K562 (cell line): Measurements from ENCODE around the gene PCSK6.

ENCODE experiments used
- CHD2 ChIP-seq: IDR thresholded peaks from 2 replicates; pipeline ENCODE4 v1.6.1; 2011; ENCODE audit warnings: low read depth, low read length
- CTCF ChIP-seq, 3 experiments: IDR thresholded peaks in 2 of 3; conservative IDR thresholded peaks in 1 of 3; 2 replicates each; pipeline ENCODE4 v1.5.1; 2011 to 2012; ENCODE audit warnings: low read length in 3 of 3, mild to moderate bottlenecking in 3 of 3, control low read depth in 2 of 3, improper control_type of control experiment in 1 of 3, inconsistent platforms in 1 of 3, low read depth in 1 of 3, mixed read lengths in 1 of 3, moderate library complexity in 1 of 3; ENCODE audit not compliant: insufficient read depth in 2 of 3
- E4F1 ChIP-seq: fragments of 250-450 bp; sonication (Bioruptor Pico); IDR thresholded peaks from 2 replicates; pipeline ENCODE4 v1.5.0; 2021; ENCODE audit warnings: mild to moderate bottlenecking, borderline replicate concordance
- EZH2 ChIP-seq: IDR thresholded peaks from 2 replicates; pipeline ENCODE4 v1.6.1; 2012; ENCODE audit warnings: low read depth, mild to moderate bottlenecking, inconsistent platforms, low read length, borderline replicate concordance
- HOXB6 ChIP-seq: fragments of 250-450 bp; sonication (Bioruptor Pico); IDR thresholded peaks from 2 replicates; pipeline ENCODE4 v1.5.1; 2022; ENCODE audit warnings: mild to moderate bottlenecking, borderline replicate concordance
- MEF2D ChIP-seq: conservative IDR thresholded peaks from 2 replicates; pipeline ENCODE4 v1.6.1; 2016; ENCODE audit warnings: low read depth, missing genetic modification characterization, missing compliant biosample characterization
- MYC ChIP-seq, 2 experiments: fragments of 250-450 bp in 1 of 2; sonication (Bioruptor Pico) in 1 of 2; IDR thresholded peaks; 2 replicates each; pipeline versions ENCODE4 v1.5.1 to v1.6.1; 2012 to 2021; ENCODE audit warnings: low read depth in 2 of 2, borderline replicate concordance in 1 of 2, improper control_type of control experiment in 1 of 2, low read length in 1 of 2, mild to moderate bottlenecking in 1 of 2, moderate library complexity in 1 of 2
- PCBP1 ChIP-seq: fragments of 200-400 bp; formaldehyde crosslinking; IDR thresholded peaks from 2 replicates; pipeline ENCODE4 v1.6.1; 2018; ENCODE audit warnings: mild to moderate bottlenecking, low read depth, low read length; ENCODE audit not compliant: poor library complexity, severe bottlenecking
- POLR2A ChIP-seq: fragments of 450-650 bp; conservative IDR thresholded peaks from 2 replicates; pipeline ENCODE4 v1.6.1; 2016
- SAFB2 ChIP-seq: fragments of 200-400 bp; formaldehyde crosslinking; IDR thresholded peaks from 2 replicates; pipeline ENCODE4 v1.6.1; 2018; ENCODE audit warnings: borderline replicate concordance, low read length, low read depth, moderate library complexity; ENCODE audit not compliant: severe bottlenecking
- TCFL5 ChIP-seq: fragments of 250-450 bp; sonication (Bioruptor Pico); conservative IDR thresholded peaks from 2 replicates; pipeline ENCODE4 v1.6.1; 2021; ENCODE audit warnings: mild to moderate bottlenecking, moderate library complexity, matching md5 sums
- YY1 ChIP-seq, 3 experiments: IDR thresholded peaks; 2 replicates each; pipeline ENCODE4 v1.6.1; 2011; ENCODE audit warnings: low read length in 2 of 3, mild to moderate bottlenecking in 2 of 3, moderate library complexity in 2 of 3, borderline replicate concordance in 1 of 3, control low read depth in 1 of 3, low read depth in 1 of 3; ENCODE audit not compliant: insufficient read depth in 3 of 3, insufficient replicate concordance in 2 of 3, control insufficient read depth in 1 of 3, insufficient read length in 1 of 3; ENCODE audit errors: extremely low read depth in 1 of 3
- ZNF830 ChIP-seq: fragments of 250-450 bp; sonication (Bioruptor Pico); IDR thresholded peaks from 2 replicates; pipeline ENCODE4 v1.5.0; 2021; ENCODE audit warnings: mild to moderate bottlenecking

GRCh38 chr15:101495334-101496197 lies 6.1 kb upstream of the PCSK6 start:
- TF ChIP-seq E4F1 (CRISPR knock-in tag) (no peak), CTCF (IDR thresholded peaks at IDR 0.05 in 2 of 3, conservative IDR thresholded peaks at IDR 0.05 in 1 of 3; ENCODE audit: insufficient read depth in 2 of 3, low read depth in 1 of 3, low read length in 3 of 3) (no peak), HOXB6 (no peak), ZNF830 (CRISPR knock-in tag) (no peak), CHD2 (no peak), TCFL5 (CRISPR knock-in tag) (no peak), MYC (IDR thresholded peaks at IDR 0.05; ENCODE audit: low read depth, low read length) (no peak), MYC (CRISPR knock-in tag; IDR thresholded peaks at IDR 0.05; ENCODE audit: borderline replicate concordance, low read depth) (no peak), SAFB2 (no peak), PCBP1 (no peak), YY1 (IDR thresholded peaks at IDR 0.05; ENCODE audit: borderline replicate concordance in 1 of 3, control insufficient read depth in 1 of 3, extremely low read depth in 1 of 3, insufficient read depth in 3 of 3, insufficient read length in 1 of 3, insufficient replicate concordance in 2 of 3, low read depth in 1 of 3, low read length in 2 of 3) (no peak), POLR2A (no peak), MEF2D (no peak), EZH2 (no peak)
